Tibial nerve (tissue), 4 donors: Measurements from ENCODE around the gene FLOT1. TPM values are rescaled to one million over a fixed set of nuclear protein-coding genes. Genes with fewer than 3 reads are reported as not detected.
"Not testable (repeated sequence)": the region's sequence is repeated elsewhere in the genome, so short reads cannot be mapped to it uniquely, and the experiment has no call there.

Experiments used
- DNase-seq, 2 donors: peaks; one replicate each; pipeline ENCODE4 v3.0.0-alpha.2; 2019; ENCODE audit warnings: low spot score in 2 of 2
- H3K27ac ChIP-seq, 4 donors: fragments of 200-600 bp; sonication (generic) in 3 of 4; one replicate each; pipeline ENCODE4 v1.5.1; 2017 to 2019; ENCODE audit warnings: mild to moderate bottlenecking in 1 of 4
- H3K27me3 ChIP-seq, 2 donors: fragments of 200-600 bp; sonication (generic) in 1 of 2; one replicate each; pipeline versions ENCODE4 v1.5.1 to v1.6.0; 2017 to 2019
- H3K36me3 ChIP-seq, 3 donors: fragments of 200-600 bp; sonication (generic); one replicate each; pipeline ENCODE4 v1.5.1; 2018 to 2019
- H3K4me1 ChIP-seq, 4 donors: fragments of 200-600 bp; sonication (generic) in 3 of 4; one replicate each; pipeline ENCODE4 v1.5.1; 2017 to 2019
- H3K4me3 ChIP-seq, 4 donors: fragments of 200-600 bp; sonication (generic) in 3 of 4; one replicate each; pipeline ENCODE4 v1.5.1; 2017 to 2019; ENCODE audit warnings: mild to moderate bottlenecking in 1 of 4, moderate library complexity in 1 of 4
- H3K9me3 ChIP-seq, 4 donors: fragments of 200-600 bp; sonication (generic) in 3 of 4; one replicate each; pipeline ENCODE4 v1.5.1; 2017 to 2019
- EP300 ChIP-seq, 2 donors: sonication (generic); formaldehyde crosslinking; IDR thresholded peaks; one replicate each; pipeline ENCODE4 v1.6.1; 2017; ENCODE audit warnings: antibody characterized with exemption in 2 of 2, mild to moderate bottlenecking in 1 of 2
- POLR2A ChIP-seq, 2 donors: fragments of 450-650 bp; IDR thresholded peaks; one replicate each; pipeline ENCODE4 v1.6.1; 2017; ENCODE audit warnings: antibody characterized with exemption in 2 of 2, mild to moderate bottlenecking in 2 of 2, moderate library complexity in 2 of 2
- WGBS, 2 donors: methylation state at CpG; one replicate each; pipeline ENCODE4 v1.1.5; 2018; 5-methylcytosine and 5-hydroxymethylcytosine counted together
- total RNA-seq, 4 donors: library from RNA; depleted of rRNA; stranded (reverse); fragments of >200 nt; gene quantifications; one replicate each; pipeline ENCODE4 v1.1.0, GENCODE V29; 2016
- TF ChIP-seq, protein P1 (sequence below), 5 experiments: fragments of 200-600 bp in 3 of 5; fragments of 450-650 bp in 2 of 5; sonication (generic) in 3 of 5; IDR thresholded peaks; one replicate each; pipeline ENCODE4 v1.5.1; 2016 to 2019; ENCODE audit warnings: antibody characterized with exemption in 5 of 5, mild to moderate bottlenecking in 3 of 5, moderate library complexity in 2 of 5

The FLOT1 gene
- total RNA-seq, 4 donors from 2014 or later: 83.1 to 157 (median 94.6) TPM

DNA sequence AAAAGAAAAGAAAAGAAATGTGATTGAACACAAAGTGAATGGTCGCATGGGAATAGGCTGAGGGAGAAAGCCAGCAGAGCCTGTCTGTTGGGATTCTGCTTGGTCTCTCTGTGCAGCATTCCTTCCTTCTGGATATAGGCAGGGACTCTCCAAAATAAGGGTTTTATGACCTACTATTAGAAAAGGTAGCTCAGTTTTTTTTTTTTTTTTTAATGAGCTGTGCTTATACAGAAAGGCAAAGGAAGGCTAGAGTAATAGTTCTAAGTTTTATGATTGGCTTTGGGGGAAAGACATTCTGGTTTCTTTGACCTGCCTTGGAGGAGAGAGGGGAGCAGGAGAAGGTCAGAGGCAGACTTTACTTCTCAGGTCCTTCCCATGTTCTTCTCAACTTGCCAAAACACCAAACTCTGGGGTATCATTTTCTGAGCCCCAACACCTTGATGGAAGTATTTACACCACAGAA, 20.7 kb upstream of the FLOT1 start:
- Histone ChIP-seq H3K4me3 (no peak overlapping the region), H3K27ac (no peak overlapping the region), H3K9me3 (no peaks in the 10 kb centered on the region), H3K27me3 (no peaks in the 10 kb centered on the region), H3K4me1 (peaks cover 0 to 17% (median 9%) of the 10 kb centered on the region in 4 donors), H3K36me3 (no peaks in the 10 kb centered on the region)
- WGBS, 2 donors: 95 to 97% methylated on average over 1 of the region's 1 CpG
- TF ChIP-seq POLR2A (IDR thresholded peaks at IDR 0.05): no peak
- TF ChIP-seq, protein P1, sequence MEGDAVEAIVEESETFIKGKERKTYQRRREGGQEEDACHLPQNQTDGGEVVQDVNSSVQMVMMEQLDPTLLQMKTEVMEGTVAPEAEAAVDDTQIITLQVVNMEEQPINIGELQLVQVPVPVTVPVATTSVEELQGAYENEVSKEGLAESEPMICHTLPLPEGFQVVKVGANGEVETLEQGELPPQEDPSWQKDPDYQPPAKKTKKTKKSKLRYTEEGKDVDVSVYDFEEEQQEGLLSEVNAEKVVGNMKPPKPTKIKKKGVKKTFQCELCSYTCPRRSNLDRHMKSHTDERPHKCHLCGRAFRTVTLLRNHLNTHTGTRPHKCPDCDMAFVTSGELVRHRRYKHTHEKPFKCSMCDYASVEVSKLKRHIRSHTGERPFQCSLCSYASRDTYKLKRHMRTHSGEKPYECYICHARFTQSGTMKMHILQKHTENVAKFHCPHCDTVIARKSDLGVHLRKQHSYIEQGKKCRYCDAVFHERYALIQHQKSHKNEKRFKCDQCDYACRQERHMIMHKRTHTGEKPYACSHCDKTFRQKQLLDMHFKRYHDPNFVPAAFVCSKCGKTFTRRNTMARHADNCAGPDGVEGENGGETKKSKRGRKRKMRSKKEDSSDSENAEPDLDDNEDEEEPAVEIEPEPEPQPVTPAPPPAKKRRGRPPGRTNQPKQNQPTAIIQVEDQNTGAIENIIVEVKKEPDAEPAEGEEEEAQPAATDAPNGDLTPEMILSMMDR (IDR thresholded peaks at IDR 0.05): no peak
- no peak for TF ChIP-seq EP300 (IDR thresholded peaks at IDR 0.05)
- DNase-seq: no peak

- Histone ChIP-seq H3K27ac (no peak overlapping the region), H3K36me3 (no peaks in the 10 kb centered on the region), H3K4me1 (peaks cover 0 to 17% (median 9%) of the 10 kb centered on the region in 4 donors), H3K27me3 (no peaks in the 10 kb centered on the region), H3K4me3 (no peak overlapping the region), H3K9me3 (no peaks in the 10 kb centered on the region)
- DNase-seq: no peak
- WGBS, 2 donors: 89 to 97% methylated on average over 4 of the region's 4 CpGs
- TF ChIP-seq, protein P1 (IDR thresholded peaks at IDR 0.05): no peak
- TF ChIP-seq POLR2A (IDR thresholded peaks at IDR 0.05) (no peak), EP300 (IDR thresholded peaks at IDR 0.05) (no peak)
Measured at GRCh38 chr6:30761791-30762429, 19.4 kb upstream of the FLOT1 start.

- no peaks in the 10 kb centered on the region for H3K27me3 ChIP-seq
- TF ChIP-seq, protein P1 (IDR thresholded peaks at IDR 0.05): no peak
- TF ChIP-seq EP300 (IDR thresholded peaks at IDR 0.05) (no peak), POLR2A (IDR thresholded peaks at IDR 0.05) (no peak)
- WGBS, 2 donors: 80 to 84% methylated on average over 8 of the region's 8 CpGs
- H3K9me3 ChIP-seq: no peaks in the 10 kb centered on the region
- no peak overlapping the region for H3K27ac ChIP-seq
- H3K36me3 ChIP-seq: no peaks in the 10 kb centered on the region
- H3K4me1 ChIP-seq: peaks cover 0 to 20% (median 9%) of the 10 kb centered on the region in 4 donors
- no peak overlapping the region for H3K4me3 ChIP-seq
- no peak for DNase-seq
Measured at GRCh38 chr6:30760549-30760948, 18.1 kb upstream of the FLOT1 start.

- no peaks in the 10 kb centered on the region for H3K36me3 ChIP-seq
- no peak overlapping the region for H3K4me3 ChIP-seq
- WGBS, 2 donors: 80 to 85% methylated on average over 10 of the region's 10 CpGs
- H3K4me1 ChIP-seq: peaks cover 0 to 20% (median 9%) of the 10 kb centered on the region in 4 donors
- DNase-seq: no peak
- no peaks in the 10 kb centered on the region for H3K9me3 ChIP-seq
- H3K27me3 ChIP-seq: no peaks in the 10 kb centered on the region
- TF ChIP-seq EP300 (IDR thresholded peaks at IDR 0.05) (no peak), POLR2A (IDR thresholded peaks at IDR 0.05) (no peak)
- TF ChIP-seq, protein P1 (IDR thresholded peaks at IDR 0.05): no peak
- H3K27ac ChIP-seq: peak overlapping the region in 1 of 4 donors; percentile 66
Measured at GRCh38 chr6:30759575-30760239, 17.2 kb upstream of the FLOT1 start.

DNA sequence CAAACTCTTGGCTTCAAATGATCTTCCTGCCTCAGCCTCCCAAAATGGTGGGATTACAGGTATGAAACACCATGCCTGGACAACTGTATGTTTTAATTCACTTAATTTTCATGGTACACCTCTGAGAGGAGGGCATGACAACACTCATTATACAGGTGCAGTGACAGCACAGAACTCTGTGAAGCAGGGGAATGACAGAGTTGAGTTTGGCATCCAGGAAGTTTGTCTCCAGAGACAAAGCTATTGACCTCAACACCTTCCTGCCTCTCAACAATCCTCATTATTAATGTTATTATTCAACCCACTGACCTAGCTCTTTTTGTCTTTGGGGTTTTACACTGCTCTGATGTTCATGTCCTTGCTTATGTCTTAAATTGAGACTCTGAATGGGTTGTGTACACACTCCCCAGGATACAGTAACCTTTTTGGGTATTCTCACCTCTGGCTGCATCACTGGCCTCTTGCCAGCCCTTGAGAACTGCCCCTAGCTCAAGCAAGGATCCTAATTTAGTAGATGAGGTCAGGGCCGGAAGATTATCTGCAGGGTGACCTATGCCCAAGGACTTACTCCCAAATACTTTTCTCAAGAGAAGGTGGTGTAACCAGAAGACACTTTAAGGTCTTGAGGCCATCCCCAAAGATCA, 14.9 kb upstream of the FLOT1 start:
- no peaks in the 10 kb centered on the region for H3K9me3 ChIP-seq
- no peak overlapping the region for H3K27ac ChIP-seq
- DNase-seq: no peak
- peaks cover 0 to 25% (median 5%) of the 10 kb centered on the region in 4 donors for H3K4me1 ChIP-seq
- no peaks in the 10 kb centered on the region for H3K27me3 ChIP-seq
- H3K36me3 ChIP-seq: no peaks in the 10 kb centered on the region
- TF ChIP-seq EP300 (IDR thresholded peaks at IDR 0.05): no peak
- TF ChIP-seq, protein P1 (IDR thresholded peaks at IDR 0.05): no peak
- no peak for TF ChIP-seq POLR2A (IDR thresholded peaks at IDR 0.05)
- 100% methylated on average over 1 of the region's 1 CpG for WGBS, 2 donors
- H3K4me3 ChIP-seq: no peak overlapping the region

DNA sequence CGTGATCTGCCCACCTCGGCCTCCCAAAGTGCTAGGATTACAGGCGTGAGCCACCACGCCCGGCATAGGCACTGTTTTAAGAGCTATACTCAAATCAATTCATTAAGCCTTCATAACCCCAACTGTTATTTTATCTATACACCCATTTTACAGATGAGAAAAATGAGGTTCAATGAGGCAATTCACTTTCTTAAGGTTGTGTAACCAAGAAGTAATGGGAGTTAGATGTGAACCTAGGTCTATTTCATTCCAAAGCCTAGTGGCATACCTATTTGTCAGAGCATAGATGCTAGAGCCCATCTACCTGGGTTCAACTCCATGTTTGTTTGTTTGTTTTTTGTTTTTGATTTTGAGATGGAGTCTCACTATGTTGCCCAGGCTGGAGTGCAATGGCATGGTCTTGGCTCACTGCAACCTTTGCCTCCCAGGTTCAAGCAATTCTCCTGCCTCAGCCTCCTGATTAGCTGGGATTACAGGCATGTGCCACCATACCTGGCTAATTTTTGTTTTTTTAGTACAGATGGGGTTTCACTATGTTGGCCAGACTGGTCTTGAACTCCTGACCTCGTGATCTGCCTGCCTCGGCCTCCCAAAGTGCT, 14.0 kb upstream of the FLOT1 start:
- 94 to 97% methylated on average over 7 of the region's 7 CpGs for WGBS, 2 donors
- not testable (repeated sequence) for H3K36me3 ChIP-seq, H3K27ac ChIP-seq, H3K4me3 ChIP-seq, H3K27me3 ChIP-seq, DNase-seq, H3K9me3 ChIP-seq
- H3K4me1 ChIP-seq: peaks cover 0 to 34% (median 9%) of the 10 kb centered on the region in 4 donors
